ENCODE results near the gene PIK3R3. TPM values are rescaled to one million over a fixed set of nuclear protein-coding genes. Genes with fewer than 3 reads are reported as not detected.

PIK3R3 gene
- 5.0 and 6.1 TPM in 2 replicates for total RNA-seq (ENCODE audit: low replicate concordance)

DNA sequence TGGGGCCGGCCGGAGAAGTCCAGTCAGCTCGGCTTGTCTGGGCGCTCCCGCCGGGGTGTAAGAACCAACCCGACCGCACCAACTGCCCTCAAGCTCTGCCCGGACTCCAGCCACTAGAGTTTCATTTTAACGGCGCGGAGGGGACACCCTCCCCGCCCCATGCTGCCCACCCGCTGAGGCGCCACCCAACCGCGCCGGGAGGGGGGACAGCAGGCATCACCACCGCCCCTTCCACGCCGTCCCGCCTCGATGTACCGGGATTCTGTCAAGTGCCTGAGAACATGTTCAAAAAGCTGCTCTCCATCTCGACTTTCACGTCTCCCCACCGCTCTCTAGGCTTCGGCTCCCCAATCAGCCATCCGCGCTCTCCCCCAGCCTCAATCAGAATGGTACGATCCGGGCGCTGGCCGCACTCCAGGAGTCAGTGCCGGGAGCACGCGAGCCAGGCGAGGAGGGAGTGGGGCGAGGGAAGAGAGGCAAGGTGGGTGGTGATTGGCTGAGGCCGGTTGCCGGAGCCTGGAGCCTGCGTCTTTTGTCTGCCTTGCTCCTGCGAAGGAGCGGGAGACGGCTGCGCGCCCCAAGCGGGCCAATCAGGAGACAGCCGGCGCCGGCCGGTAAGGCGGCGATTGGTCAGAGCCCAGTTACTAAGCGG lies at the start of gene PIK3R3:
PIK3R3 (minus strand) TSS at position 101 of the 652 bp plus-strand sequence. CDS start 677 bp downstream, outside the sequence.
- TF ChIP-seq, protein P1, sequence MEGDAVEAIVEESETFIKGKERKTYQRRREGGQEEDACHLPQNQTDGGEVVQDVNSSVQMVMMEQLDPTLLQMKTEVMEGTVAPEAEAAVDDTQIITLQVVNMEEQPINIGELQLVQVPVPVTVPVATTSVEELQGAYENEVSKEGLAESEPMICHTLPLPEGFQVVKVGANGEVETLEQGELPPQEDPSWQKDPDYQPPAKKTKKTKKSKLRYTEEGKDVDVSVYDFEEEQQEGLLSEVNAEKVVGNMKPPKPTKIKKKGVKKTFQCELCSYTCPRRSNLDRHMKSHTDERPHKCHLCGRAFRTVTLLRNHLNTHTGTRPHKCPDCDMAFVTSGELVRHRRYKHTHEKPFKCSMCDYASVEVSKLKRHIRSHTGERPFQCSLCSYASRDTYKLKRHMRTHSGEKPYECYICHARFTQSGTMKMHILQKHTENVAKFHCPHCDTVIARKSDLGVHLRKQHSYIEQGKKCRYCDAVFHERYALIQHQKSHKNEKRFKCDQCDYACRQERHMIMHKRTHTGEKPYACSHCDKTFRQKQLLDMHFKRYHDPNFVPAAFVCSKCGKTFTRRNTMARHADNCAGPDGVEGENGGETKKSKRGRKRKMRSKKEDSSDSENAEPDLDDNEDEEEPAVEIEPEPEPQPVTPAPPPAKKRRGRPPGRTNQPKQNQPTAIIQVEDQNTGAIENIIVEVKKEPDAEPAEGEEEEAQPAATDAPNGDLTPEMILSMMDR (IDR thresholded peaks at IDR 0.05; ENCODE audit: insufficient read depth, low read length) = no peak
- H3K4me3 ChIP-seq (ENCODE audit: low read depth, low read length) = peak within 1 kb of the TSS; percentile 80
- peak; percentile 99 for DNase-seq (ENCODE audit: low read depth)

DNA sequence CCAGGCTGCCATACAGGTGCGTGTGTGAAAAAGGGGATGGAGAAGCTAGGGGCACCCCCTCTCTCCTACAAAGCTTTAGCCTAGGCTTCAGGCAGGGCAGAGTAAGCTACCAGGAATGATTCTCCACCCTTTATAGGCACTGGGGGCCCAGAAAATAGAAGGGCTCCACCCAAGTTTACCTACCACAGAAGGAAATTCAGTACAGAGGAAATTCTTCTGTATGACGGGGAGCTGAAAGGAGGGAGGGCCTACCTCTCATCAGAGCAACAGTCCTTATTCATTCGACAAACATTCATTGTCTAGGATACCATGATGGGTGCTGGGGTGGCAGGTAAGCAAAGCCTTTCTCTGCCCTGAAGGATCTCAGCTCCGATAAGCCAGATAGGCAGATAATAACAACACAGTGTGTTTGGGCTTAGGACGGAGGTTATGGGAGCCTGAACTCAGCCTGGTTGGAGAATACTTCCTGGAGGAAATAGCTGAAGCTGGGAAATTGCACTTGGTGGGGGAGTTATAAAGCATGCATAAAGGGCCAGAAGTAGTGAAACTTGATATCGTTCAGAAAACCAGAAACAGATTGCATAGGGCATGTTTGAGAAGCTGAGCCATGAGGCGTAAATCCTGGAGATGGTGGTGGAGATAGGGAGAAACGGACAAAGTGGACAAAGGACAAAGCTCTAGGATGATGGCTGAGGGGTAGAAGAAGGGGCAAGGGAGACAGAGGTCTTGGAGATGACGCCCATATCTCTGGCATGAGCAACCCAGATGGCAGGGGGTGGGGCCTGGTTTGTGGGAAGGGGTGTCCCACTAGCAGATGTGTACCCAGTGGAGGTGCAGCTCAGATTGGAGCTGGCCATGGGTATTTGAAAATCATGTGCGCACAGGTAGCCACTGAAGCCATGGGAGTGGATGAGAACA lies 49.2 kb upstream of the PIK3R3 start:
- DNase-seq (ENCODE audit: low read depth) = peak; percentile 41
- no peak overlapping the region for H3K4me3 ChIP-seq (ENCODE audit: low read depth, low read length)
- TF ChIP-seq, protein P1 (IDR thresholded peaks at IDR 0.05; ENCODE audit: insufficient read depth, low read length) = no peak

DNA sequence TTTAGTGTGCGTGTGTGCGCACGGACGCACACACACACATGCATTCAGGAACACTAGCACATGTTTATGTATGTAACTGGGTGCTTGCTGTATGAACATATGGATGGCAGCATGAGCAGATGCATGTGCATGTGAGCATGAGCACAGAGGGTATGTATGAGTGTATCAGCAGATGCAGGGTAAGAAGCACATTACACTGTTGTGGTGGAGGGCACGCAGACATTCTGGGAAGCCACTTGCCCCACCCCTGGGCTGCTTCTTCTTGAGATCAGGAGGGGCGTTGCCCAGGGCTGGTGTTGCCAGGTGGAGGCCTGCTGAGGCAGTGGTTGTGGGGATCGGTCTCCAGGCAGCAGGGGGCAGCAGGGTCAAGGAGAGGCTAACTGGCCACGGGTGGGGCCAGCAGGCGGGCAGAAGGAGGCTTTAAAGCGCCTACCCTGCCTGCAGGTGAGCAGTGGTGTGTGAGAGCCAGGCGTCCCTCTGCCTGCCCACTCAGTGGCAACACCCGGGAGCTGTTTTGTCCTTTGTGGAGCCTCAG lies 47.7 kb upstream of the PIK3R3 start:
- no peak for DNase-seq (ENCODE audit: low read depth)
- H3K4me3 ChIP-seq (ENCODE audit: low read depth, low read length) = no peak overlapping the region
- TF ChIP-seq, protein P1 (IDR thresholded peaks at IDR 0.05; ENCODE audit: insufficient read depth, low read length) = no peak

DNA sequence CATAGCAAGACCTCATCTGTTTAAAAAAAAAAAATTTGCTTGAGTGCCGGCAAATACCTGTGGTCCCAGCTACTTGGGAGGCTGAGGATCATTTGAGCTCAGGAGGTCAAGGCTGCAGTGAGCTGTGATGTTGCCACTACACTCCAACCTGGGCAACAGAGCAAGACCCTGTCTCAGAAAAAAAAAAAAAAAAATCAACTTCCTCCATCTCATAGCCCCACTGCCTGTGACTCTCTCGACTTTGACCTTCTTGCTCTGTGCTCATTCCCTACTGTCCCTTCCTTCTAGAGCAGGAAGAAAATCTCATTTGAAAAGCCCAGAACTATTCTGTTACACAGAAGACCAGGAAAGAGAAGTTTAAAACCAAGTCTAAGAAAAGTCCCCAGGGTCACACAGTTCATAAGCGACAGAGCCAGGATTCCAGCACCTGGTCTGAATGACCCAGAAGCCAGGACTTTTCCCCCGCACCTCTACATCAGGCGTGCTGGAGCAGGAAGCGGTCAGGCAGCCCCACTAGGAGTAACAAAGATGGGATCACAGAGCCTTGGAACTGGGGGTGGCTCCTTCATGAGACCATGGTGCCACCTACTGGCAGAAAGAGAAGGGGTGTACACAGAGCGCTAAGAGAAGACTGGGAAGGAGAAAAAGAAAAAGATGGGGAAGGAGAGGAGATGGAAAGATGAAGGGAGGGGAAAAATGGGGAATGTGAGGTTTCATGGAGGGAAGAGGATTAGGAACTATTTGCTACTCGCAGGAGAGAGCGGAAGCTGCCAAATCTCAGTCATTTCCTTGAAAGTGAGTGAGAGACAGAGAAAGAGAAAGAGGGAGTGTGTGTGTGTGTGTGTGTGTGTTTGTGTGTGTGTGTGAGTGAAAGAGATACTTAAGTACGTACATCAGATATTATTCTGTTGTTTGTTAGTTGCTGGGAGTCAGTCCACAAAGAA lies 47.0 kb upstream of the PIK3R3 start:
- TF ChIP-seq, protein P1 (IDR thresholded peaks at IDR 0.05; ENCODE audit: insufficient read depth, low read length) = peak; percentile 96
- DNase-seq (ENCODE audit: low read depth) = peak; percentile 90
- no peak overlapping the region for H3K4me3 ChIP-seq (ENCODE audit: low read depth, low read length)

DNA sequence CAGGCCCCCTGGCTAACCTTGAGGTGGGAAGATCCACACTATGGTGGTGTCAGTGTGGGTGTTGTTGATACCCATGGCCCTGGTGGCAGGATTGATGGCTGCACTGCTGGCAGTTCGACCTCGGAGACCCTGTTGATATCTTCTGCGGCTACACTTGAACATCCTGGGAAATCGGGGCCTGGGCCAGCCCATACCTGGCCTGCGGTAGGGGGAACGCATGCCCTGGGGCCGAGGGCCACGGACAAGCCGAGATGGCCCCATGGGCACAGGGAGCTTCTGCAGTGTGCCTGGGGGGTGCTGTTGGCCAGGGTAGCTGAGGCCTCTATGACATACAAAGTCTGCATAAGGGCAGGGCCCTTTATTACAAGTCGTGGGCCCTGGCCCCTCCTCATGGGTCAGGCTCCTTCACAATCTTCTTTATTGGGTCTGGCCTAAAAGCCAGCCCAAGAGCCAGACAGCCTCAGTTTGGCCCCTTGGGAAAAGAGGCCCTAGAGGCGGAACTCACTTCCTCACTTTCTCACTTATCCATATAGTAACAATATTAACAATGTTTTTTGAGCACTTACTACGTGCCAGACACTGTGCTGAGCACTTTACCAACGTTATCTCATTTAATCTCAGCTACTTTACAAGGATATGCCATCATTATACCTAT lies 43.9 kb upstream of the PIK3R3 start, which contains the start of gene P3R3URF:
P3R3URF (minus strand) TSS at position 278 of the 655 bp plus-strand sequence; CDS start at position 261, 17 bp downstream.
- TF ChIP-seq, protein P1 (IDR thresholded peaks at IDR 0.05; ENCODE audit: insufficient read depth, low read length) = no peak
- no peak for DNase-seq (ENCODE audit: low read depth)

More for the DNA sequence above, 43.9 kb upstream of the PIK3R3 start, which contains the start of gene P3R3URF:
- H3K4me3 ChIP-seq (ENCODE audit: low read depth, low read length) = no peak within 1 kb of the TSS
